Measurements from ENCODE around the gene MMP11.

MMP11 gene

GRCh38 chr22:23781511-23782183, 9.0 kb downstream of the MMP11 start:
- no peak for DNase-seq (ENCODE audit: low read depth)

GRCh38 chr22:23782252-23782651, 9.6 kb downstream of the MMP11 start:
- no peak for DNase-seq (ENCODE audit: low read depth)

GRCh38 chr22:23782703-23783102, 10.1 kb downstream of the MMP11 start:
- DNase-seq (ENCODE audit: low read depth): no peak

- no peak for DNase-seq (ENCODE audit: low read depth)
Observed at GRCh38 chr22:23783265-23784150, 10.9 kb downstream of the MMP11 start.

DNA sequence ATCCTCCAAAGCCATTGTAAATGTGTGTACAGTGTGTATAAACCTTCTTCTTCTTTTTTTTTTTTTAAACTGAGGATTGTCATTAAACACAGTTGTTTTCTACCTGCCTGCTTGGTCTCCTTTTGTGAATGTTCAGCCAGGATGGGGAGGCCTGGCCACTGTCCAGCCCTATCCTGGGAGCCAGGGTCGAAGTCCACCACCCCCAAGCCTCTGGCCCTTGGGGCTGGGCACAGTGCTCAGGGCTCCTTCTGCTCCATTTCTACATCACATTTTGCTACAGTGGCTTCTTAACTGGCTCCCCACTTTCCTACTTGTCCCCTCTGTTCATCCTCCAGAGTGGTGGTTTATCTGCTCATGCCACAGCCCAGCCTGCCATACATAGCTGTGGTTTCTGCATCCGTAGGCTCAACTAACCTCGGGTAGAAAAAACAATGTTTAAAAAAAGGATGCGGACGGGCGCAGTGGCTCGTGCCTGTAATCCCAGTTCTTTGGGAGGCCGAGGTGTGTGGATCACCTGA, 11.6 kb downstream of the MMP11 start:
- DNase-seq (ENCODE audit: low read depth): no peak

- DNase-seq (ENCODE audit: low read depth): no peak
Observed at GRCh38 chr22:23786261-23786710, 13.6 kb downstream of the MMP11 start.

GRCh38 chr22:23786752-23787599, 14.3 kb downstream of the MMP11 start, which contains the start of gene SMARCB1:
Gene SMARCB1 (plus strand): TSS chr22:23786966. CDS start chr22:23787170, 204 bp downstream.
- peak; percentile 81 for DNase-seq (ENCODE audit: low read depth)

DNA sequence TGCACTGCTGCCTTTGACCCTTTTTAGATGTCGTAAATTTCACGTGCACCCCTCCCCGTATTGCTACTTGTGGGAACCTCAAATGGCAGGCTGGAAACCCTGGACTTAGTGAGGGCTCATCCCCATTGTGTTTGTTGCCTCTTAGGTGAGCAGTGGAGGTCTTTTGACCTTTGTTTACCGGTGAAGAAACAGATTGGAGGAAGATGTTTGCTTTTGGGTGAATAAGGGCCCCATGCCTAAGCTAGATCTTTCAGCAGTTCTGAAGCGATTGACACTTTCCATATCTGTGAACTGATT, 14.9 kb downstream of the MMP11 start:
- DNase-seq (ENCODE audit: low read depth): no peak

DNA sequence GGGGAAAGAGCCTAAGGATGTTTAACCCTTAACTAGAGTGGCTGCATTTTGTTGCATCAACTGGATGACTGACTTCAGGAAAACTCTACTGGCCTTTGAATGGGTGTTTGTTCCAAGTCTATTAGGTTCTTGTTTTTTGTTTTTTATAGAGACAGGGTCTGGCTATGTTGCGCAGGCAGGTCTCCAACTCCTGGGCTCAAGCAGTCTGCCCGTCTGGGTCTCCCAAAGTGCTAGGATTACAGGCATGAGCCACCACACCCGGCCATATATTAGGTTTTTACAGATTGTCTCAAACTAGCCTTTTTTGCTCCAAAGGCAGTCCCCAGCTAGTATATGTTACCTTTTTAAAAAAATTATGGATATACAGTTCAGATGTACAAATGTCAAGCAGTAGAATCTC, 15.3 kb downstream of the MMP11 start:
- no peak for DNase-seq (ENCODE audit: low read depth)

DNA sequence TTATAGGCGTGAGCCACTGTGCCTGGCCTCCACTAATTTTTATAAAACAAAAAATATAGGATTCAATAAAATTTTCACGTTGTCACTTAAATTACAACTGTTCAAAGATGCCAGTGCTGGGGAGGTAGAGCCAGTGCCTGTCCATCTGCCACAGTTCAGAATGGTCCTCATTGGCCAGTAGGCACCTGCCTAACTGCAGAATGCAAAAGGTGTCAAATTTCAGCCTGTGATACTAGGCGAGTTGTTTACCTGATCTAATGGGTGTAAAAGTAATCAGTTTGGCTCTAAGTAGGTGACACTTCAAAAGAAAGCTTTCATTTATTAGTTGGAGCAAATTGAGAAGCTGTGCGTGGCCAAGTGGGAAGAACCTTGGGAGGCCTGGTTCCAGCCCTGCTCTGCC, 16.5 kb downstream of the MMP11 start:
- DNase-seq (ENCODE audit: low read depth): no peak

DNA sequence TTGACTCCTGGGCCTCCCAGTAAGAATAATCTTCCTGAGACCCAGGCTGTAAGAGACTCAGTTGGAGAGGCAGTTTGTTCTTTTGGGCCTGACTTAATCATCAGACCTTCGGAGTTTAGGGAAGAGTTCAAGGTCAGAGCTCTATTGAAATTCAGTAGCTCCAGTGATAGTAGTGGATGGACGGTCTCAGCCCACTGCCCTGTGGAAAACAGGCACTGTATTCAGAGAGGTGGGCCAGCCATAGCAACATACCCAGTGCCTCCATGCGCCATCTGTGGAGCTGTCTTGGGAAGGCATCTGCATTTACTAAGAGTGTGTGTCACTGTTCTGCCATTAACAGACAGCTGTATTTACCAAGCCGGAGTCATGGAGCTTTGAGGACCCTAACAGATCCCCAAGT, 17.0 kb downstream of the MMP11 start:
- no peak for DNase-seq (ENCODE audit: low read depth)

DNA sequence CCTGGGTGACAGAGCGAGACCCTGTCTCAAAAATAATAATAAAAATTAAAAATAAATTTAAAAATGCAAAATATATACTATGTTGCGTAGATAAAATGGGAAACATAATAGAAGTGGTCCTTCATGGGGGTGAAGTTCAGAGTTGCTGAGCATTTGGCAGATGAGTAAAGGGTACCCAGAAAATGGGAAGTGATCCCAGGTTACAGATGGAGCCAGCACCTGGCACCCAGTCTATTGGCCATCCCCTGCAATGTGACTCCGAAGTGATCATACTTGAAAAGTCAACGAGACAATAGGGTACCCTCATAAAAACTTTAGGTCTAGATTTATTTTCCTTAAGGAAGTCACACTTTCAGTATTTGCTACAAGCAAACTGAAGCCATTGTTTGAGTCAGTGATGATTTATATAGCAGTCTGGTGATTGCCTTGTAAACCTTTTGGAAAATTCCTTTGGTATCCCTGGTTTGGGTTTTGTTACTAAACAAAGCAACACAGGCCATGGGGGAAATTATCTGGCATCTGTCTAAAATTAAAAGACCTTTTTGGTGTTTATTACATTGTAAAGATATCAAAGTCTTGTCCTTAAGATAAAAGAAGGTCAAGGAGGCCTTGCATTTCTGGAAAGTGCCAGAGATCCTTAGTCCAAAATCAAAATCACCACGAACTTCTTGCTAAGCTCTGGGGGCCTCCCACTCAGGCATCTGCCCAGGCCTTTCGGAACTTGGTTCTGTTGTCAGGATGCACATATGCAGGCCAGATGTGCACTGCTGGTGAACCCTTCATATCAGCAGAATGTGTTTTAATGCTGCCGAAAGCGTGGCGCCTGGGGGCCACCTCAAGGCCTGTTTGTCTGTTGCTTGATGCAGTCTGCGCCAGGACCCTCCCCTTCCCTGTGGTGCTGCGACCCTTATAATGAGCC, 18.4 kb downstream of the MMP11 start:
- DNase-seq (ENCODE audit: low read depth): no peak

GRCh38 chr22:23791738-23792645, 19.3 kb downstream of the MMP11 start:
- no peak for DNase-seq (ENCODE audit: low read depth)

- no peak for DNase-seq (ENCODE audit: low read depth)
Observed at GRCh38 chr22:23793326-23793725, 20.7 kb downstream of the MMP11 start.

DNA sequence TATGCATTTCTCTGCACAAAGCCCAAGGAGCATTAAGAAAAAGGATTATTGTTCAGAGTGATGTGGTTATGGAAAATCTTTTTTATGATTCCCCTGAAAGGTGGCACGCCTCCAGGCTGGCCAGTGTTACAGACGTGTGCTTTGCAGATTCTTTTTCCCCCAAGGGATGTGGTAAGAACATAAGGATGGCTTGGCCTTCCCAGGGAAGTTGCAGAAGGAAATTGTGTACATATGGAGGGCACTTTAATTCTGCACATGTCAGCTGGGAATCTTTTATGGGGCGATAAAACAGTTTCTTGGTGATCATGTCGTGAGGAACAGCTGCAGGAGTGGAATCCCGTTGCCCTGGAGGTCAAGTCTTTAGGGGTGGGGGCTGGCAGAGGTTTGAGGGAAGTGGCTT, 23.8 kb downstream of the MMP11 start:
- DNase-seq (ENCODE audit: low read depth): no peak

GRCh38 chr22:23800297-23801237, 27.9 kb downstream of the MMP11 start:
- no peak for DNase-seq (ENCODE audit: low read depth)

- no peak for DNase-seq (ENCODE audit: low read depth)
Observed at GRCh38 chr22:23801238-23801821, 28.7 kb downstream of the MMP11 start.

DNA sequence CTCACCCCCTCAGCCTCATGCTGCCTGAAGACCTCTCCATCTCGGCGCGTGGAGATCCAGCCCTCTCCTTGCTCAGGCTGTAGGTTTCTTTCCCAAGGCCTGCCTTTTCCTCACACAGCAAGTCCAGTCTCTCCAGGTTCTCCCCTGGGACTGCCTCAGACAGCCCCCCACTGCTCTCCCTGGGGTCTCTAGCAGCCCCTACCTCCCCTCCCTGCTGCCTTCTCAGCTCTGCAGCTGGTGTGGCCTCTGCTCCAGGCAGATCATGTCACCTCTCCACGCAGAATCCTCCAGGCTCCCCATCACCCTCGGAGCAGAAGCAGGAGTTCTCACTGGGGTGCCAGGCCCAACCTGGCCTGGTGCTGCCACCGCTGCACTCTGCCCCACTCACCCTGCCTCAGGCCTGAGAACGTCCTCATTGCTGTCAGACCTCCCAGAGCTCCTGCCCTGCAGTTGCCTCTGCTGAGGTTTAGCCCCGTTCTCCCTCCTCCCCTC, 29.3 kb downstream of the MMP11 start:
- no peak for DNase-seq (ENCODE audit: low read depth)

Data from activated T-helper 1 cell treated with Interleukin-2 at 50 U/mL for 16 hours (primary cell).